Measurements from ENCODE around the gene ADAD1.

DNA sequence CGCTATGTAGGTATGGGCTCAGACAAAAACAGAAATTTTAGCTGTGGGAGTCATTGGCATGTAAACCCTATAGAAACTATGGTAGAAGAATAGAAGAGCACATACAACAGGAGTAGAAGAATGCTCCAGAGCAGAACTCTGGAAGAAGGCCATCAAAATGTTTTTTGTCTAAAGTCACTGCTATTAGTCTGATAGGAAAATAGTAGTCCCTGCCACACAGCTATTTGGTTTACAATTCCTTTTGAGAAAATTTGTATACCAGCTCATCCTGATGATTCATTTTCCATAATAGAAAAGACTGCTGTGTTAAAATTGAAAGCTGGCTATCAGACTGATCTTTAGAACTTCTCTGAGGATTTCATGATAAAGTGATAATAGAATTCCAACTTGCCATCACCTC is 32.8 kb upstream of the ADAD1 start:
- TF ChIP-seq EP300 (IDR thresholded peaks at IDR 0.05) = no peak
- TF ChIP-seq, protein P1, sequence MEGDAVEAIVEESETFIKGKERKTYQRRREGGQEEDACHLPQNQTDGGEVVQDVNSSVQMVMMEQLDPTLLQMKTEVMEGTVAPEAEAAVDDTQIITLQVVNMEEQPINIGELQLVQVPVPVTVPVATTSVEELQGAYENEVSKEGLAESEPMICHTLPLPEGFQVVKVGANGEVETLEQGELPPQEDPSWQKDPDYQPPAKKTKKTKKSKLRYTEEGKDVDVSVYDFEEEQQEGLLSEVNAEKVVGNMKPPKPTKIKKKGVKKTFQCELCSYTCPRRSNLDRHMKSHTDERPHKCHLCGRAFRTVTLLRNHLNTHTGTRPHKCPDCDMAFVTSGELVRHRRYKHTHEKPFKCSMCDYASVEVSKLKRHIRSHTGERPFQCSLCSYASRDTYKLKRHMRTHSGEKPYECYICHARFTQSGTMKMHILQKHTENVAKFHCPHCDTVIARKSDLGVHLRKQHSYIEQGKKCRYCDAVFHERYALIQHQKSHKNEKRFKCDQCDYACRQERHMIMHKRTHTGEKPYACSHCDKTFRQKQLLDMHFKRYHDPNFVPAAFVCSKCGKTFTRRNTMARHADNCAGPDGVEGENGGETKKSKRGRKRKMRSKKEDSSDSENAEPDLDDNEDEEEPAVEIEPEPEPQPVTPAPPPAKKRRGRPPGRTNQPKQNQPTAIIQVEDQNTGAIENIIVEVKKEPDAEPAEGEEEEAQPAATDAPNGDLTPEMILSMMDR (IDR thresholded peaks at IDR 0.05) = no peak
